Activated CD4-positive, CD25-positive, alpha-beta regulatory T cell (primary cell): ENCODE results near the gene SLC37A2.
"Not testable (repeated sequence)": the region's sequence is repeated elsewhere in the genome, so short reads cannot be mapped to it uniquely, and the experiment has no call there.

Experiments used
- DNase-seq, 4 experiments: peaks; one replicate each; lab custom pipeline; 2025; lab: John Stamatoyannopoulos, UW

Gene SLC37A2

DNA sequence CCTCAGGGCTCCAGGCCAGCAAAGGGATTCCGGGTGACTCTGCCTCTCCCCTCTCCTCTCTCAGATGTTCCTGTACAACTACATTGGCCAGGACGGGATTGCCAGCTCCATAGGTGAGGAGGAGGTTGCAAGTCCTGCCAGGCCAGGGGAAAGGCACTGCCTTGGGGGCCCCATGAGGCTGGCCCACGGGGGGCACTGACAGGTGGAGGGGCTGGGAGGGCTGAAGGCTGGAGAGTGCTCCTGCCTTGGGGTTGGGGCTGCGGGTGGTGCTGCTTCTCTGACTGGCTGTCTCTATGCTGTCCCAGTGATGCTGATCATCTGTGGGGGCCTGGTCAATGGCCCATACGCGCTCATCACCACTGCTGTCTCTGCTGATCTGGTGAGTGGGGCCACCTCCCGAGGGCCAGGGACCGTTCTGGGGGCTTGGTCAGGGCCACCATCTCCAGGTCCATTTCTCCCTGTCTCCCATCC is 21.7 kb downstream of the SLC37A2 start:
- DNase-seq: no peak

DNA sequence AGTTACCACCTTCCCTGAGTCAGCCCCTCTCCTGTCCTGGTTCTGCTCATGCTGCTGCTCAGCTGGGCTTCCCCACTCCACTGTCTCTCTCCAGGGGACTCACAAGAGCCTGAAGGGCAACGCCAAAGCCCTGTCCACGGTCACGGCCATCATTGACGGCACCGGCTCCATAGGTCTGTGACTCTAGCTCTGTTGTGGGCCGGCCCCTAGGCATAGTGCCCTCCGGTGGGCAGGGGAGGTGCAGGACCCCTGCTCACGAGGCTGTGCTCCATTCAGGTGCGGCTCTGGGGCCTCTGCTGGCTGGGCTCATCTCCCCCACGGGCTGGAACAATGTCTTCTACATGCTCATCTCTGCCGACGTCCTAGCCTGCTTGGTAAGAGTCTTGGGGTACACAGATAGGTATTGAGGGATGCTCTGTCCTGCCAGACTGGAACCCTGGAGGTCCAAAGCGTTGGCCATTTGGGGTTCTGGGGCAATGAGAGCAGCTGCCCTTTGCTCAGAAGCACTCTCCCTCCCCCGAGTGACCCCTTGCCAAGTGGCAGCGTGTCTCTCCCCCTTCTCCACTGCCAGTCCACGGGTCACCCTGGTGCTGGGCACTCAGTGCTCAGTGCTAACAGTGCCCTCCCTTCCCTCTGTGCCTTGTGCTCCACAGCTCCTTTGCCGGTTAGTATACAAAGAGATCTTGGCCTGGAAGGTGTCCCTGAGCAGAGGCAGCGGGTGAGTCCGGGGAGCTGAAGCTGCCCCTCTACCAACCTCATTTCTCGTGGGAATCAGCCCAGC is 22.4 kb downstream of the SLC37A2 start:
- no peak for DNase-seq

DNA sequence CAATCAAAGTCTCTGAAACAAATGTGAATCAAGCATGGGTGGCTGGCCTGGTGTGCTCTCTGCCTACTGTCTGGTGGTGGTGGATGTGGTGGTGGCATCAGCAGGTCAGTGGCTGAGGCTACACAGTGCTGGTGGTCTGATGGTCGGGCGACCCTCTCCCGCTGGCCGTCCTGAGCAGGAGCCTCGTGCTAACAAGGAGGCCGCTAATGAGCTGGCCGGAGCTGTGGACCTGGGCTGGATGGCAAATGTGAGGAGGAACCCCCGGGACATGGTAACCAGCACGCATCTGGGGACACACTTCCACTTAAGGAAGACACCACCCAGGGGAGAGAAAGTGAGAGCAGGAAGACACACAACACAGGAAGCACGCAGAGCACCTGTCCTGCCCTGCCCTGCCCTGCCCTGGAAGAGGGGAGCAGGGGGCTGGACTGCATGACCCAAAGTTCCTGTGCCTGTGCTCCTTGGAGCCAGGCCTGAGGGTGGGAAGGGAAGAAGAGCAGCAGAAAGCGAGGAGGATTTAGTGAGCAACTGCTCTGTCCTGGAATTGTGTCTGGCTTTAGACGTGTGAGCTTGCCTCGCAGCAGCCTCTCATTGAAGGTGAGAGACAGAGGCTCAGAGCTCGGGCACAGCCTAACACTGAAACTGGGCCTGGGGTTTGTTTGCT is 23.7 kb downstream of the SLC37A2 start:
- no peak for DNase-seq

DNA sequence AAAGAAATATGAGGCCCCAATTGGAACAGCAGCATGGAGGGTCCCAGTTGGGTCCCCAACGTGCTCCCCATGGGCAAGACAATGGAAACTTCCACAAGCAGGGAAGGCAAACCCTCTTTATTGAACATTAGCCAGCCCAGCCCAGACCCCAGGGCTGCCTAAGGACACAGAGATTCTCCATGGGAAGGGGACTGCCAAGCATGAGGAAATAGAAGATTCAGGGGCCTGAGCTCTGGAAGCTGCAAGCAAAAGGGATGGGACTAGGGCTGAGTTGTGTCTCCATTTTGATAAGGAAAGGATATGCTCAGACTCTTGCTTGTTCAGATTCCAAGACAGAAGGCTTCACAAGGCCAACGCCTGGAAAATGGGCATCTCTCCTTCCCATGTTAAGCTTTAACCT is 25.0 kb downstream of the SLC37A2 start:
- DNase-seq: no peak

DNA sequence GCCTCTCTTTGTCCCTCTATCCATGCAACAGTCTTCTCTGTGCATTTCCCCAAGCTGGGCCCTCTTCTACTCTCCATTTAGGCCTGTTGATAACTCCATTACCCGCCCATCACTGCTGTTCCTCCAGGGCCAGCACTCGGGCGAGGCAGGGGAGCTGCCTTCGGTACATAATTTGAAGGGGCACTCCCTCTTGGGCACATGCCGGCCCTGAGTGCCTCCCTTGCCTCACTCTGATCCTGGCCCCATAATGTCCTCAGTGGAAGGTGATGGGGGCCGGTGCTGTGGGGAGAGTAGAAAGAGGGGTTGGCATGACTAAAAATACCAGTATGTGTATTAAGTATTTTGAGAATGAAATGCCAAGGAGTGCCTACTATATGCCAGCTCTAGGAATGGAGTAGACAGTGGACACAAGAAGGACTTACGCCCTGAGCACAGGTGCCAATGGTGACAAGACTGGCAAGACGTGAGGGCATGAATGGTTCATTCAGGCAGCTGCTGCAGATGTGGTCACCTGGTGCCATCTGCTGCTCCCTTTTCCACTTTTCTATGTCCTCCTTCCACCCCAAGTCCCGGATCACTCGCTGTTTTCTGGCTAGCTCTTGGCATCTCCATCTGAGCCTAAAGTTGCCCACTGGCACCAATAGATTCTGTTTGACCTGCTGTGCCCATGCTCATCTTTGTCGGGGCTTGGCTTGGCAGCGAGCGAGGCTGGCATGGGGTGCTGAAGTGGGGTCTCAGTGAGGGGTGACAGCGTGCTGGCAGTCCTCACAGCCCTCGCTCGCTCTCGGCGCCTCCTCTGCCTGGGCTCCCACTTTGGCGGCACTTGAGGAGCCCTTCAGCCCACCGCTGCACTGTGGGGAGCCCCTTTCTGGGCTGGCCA is 25.7 kb downstream of the SLC37A2 start:
- DNase-seq: no peak

DNA sequence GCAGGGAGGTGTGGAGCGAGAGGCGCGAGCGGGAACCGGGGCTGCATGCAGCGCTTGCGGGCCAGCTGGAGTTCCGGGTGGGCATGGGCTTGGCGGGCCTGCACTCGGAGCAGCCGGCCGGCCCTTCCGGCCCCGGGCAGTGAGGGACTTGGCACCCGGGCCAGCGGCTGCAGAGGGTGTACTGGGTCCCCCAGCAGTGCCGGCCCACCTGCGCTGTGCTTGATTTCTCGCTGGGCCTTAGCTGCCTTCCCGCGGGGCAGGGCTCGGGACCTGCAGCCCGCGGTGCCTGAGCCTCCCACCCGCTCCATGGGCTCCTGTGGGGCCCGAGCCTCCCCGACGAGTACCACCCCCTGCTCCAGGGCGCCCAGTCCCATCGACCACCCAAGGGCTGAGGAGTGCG is 26.4 kb downstream of the SLC37A2 start:
- DNase-seq: not testable (repeated sequence)

DNA sequence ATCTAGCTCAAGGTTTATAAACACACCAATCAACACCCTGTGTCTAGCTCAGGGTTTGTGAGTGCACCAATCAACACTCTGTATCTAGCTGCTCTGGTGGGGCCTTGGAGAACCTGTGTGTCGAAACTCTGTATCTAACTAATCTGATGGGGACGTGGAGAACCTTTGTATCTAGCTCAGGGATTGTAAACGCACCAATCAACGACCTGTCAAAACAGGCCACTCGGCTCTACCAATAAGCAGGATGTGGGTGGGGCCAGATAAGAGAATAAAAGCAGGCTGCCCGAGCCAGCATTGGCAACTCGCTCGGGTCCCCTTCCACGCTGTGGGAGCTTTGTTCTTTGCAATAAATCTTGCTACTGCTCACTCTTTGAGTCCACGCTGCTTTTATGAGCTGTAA is 27.0 kb downstream of the SLC37A2 start:
- not testable (repeated sequence) for DNase-seq

DNA sequence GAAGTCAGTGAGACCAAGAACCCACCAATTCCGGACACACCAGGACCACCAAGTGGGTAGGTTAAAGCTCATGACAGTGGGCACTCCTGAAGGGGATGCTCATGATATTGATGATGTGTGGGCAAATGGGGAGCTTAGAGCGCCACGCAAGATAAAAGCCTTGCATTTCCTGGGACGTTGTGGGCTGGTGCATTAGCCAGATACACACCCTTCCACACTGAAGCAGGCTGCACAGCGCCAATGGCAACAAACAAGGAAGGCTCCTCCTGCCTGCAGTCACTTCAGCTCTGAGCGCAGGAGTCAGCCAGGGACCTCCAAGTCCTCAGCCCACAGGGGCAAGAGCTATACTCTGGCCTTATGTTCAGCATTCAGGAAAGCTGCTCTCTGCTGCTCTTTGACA is 27.7 kb downstream of the SLC37A2 start:
- DNase-seq: no peak

DNA sequence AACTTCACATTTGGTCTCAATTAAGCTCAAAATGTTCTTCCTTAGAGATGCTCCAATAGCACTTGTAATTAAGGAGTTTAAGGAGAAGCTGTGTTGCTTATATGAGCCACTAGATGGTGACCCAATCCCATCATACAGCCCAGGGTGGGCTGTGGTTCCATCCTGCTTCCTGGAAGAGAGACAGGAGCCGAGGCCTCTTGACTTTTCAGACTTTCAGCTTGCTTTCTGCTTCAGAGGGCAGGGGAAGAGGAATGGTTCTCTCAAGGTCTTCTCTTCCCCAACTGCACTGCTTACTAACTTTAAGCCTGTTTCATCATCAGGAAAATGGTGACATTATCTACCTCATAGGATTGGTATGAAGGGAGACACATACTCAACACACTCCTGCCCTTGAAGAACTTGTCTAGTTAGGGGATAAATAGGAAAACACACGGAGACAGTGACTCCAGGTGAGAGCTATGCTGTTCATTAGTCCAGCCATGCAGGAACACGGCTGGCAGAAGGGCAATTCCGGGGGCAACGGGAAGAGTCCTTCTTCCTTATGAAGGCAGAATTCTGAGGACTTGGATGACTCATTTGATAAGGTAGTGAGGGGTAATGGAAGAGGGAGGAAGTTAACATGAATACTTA is 28.3 kb downstream of the SLC37A2 start:
- no peak for DNase-seq

DNA sequence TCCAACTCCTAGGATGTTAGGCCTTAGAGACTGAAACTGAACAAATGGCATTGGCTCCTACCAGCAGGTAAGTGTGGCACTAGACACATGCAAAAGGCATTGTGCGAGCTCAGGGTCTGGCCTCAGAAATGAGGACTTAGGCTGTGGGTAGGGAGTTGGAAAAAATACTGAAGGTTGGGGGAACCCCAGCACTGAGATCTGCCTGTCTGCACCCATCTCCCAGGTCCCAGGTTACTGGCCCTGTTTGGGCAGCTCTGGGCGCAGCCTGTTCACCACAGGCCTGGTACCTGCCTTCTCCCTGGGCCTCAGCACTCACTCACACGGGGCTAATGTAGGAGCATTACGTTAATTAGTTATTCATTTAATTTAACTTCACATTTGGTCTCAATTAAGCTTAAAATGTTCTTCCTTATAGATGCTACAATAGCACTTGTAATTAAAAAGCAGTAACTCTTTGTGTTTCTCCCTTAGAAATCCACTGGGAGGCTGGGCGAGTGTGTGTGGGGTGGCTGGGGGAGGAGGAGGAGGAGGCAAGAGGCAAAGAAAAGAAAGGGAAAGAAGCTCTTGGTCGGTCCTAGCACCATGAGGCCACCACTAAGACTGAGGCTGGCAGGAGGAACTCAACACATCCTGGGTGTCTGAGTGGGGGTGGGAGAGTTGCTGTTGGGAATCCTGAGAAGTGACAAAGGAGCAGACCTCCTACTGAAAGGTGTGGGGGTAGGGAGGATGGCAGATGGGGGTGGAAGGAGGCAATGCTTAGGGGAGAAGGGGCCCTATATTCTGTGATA is 29.0 kb downstream of the SLC37A2 start:
- DNase-seq: no peak

DNA sequence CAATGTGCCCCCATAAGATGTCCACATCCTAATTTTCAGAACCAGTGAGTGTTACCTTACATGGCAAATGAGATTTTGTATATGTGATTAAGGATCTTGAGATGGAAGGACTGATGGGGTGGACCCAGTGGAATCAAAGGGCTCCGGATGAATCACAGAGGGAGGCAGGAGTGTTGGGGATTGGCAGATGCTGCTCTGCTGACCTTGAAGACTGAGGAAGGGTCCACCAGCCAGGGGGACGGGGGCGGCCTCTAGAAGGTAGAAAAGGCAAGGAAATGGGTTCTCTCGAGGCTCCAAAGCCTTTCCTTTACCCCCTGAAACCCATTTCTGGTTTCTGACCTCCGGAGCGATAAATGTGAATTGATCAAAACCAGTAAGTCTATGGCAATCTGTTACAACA is 29.6 kb downstream of the SLC37A2 start:
- no peak for DNase-seq

DNA sequence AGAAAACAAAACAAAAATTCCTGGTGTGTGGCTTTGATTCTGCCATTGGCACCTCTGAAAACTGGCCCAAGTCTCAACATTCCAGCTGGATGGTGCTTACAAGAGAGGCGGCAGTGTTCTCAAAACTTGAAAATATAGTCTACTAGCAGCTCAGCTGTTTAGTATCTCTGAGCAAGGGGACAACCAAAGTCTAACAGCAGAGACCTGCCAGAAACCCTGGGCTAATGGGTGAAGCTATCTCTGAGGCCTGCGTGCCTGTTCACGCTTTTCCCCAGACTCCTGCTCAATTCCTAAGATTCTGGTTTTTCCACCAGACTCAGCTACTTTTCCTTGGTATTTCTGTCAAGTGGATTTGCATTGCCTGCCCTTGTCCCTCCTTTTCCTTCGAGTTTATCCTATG is 30.4 kb downstream of the SLC37A2 start:
- DNase-seq: no peak

DNA sequence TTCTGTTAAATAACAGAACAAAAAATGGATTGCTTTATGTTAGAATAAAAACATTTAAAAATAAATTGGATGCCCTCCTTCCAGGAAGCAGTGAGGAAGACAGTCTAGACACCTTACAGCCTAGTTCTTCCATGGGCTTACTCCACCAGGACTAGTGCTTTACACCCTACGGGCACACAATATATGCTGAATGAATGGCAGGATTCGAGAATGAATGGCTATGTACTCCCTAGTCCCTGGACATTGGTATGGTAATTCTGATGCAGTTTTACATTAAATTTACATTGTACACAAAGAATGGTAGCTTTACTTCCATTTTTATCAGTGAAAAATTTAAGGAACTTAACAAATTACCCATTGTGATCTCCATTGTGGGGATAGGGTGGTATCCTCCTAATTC is 31.6 kb downstream of the SLC37A2 start:
- no peak for DNase-seq

DNA sequence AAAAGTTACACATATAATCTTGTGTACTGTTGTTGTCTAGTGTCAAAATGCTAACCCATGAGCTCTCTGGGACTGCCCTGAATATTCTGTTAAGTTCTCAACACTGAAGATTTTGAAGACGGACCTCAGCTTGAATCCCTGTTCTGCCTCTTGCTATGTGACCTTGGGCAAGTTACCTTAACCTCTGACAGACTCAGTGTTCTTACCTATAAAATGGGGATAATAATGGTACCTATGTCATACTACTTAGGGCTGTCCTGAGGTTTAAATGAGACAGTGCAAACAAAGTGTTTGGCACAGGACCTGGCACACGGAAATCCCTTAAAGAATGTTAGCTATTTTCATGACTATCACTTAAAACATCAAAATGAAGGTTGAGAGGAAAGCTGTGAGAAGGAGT is 37.0 kb downstream of the SLC37A2 start:
- DNase-seq: no peak

DNA sequence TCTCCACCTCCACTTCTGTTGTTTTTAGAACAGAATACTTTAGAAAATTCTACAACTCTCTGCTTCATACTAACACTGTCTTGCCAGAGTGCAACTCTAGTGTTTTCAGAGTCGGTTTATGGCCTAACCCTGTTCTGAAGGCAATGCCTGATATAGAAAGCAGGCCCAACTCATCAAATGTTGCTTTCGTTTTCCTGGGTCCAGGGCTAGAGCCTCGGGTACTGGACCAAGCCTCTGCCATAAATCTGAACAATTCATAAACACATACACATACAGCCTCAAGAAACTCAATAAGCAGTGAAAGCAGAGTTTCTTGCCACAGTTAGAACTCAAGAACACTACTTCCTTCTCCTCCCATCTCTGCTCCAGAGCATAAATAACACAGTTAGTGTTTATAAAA is 38.5 kb downstream of the SLC37A2 start:
- no peak for DNase-seq

DNA sequence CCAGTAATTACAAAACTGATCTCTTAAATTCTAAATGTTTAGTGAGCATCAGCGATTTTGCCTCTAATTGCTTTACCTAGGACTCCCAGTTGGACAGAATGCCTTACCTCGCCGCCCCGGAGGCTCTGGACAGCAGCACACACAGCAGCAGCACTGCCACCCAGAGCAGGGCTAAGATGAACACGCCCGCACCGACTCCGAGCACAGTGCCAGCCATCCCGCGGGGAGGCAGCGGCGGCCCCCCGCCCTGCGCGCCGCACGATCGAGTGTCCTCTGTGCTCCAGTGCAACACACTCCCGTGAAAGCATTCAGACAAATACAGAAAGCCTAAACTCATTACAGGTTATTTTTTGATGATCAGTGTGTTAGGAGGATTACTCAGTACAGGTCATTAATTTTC is 38.9 kb downstream of the SLC37A2 start:
- no peak for DNase-seq

DNA sequence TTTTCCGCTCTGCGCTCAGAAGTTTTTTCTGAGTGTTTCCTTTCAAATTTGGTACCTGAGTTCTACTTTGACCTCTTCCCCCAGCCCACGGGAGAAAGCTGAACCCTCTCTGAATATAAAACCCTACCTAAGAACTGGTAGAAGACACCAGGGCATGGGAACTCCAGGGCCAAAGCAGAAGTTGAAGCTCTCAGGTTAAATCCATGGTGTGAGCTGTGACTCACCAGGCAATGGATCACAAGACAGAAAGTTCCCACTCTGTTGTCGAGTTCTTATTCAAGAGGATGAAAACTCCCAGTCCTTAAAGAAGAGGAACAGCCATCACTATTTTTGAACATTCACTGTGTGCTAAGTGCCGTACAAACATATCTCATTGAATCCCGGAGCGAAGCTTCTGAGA is 39.4 kb downstream of the SLC37A2 start:
- no peak for DNase-seq

DNA sequence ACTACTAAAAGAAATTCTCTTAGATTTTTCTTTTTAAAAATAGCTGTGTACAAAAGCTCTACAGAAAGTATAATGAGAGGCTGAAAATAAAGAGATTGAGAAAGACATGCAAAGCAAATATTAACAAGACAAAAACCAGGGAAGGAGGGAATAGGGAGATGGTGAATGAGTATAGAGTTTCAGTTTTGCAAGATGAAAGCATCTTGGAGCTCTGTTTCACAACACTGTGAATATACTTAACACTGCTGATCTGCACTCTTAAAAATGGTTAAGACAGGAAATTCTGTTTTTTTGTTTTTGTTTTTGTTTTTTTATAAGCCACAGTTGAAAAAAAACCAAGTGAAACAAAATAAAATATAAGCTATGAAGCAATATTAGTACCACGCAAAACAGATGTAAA is 42.8 kb downstream of the SLC37A2 start:
- DNase-seq: no peak

DNA sequence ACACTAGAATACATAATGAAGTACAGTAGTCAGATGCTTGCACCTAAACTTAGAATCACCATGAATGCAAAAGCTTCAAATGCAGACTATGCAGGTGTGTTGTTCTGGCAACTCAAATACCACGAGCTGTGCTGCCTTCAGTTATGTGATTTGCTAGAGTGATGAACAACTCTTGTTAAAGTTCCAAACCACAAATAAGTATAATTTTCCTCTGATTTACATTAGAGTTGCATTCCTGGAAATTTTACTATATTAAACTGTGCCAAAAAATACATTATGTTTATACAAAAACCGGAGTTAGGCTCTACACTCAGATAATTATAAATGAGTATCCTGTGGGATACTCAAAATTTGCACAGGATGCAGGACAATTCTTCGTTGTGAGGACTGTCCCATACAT is 45.4 kb downstream of the SLC37A2 start:
- DNase-seq: no peak

DNA sequence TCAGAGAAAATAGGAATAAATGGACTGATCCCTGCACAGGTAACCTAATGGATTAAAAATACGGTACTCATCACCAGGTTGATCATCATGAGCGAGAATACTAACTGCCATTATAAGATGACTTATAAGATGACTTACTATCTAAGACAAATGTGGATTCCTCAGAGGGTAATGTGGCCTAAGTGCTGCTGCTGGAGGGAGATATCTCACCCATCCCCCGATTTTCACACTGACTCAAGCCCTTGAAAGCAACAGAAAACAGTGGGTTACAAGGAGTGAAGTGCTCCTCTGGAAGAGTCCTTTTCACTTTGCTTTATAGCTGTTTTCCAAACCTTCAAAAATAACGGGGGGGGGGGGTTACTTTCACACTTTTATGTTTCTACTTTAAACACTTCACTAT is 47.4 kb downstream of the SLC37A2 start:
- no peak for DNase-seq

DNA sequence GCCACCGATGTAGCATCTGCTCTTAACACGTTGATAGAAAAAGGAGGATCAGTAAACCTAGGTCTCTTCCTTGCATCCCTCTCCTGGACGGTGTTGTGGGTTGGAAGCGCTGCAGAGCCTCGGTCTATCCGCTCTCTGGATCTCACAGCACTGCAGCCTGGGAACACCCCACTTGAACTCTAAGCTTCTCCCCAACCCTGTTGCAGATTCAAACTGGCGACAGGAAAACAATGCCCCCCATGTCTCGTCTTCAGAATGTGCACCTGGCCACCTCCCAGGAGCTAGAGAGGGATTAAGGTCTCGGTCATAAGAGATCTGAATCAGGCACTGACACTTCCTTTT is 47.9 kb downstream of the SLC37A2 start:
- no peak for DNase-seq
